Aorta (tissue), 5 donors: ENCODE results near the gene NEDD4L. TPM values are rescaled to one million over a fixed set of nuclear protein-coding genes. Genes with fewer than 3 reads are reported as not detected.

Experiments
- ATAC-seq: fragments of 200-7000 bp; cut with Tn5 transposase; one replicate; pipeline ENCODE4 v1.9.1; 2022; ENCODE audit warnings: moderate library complexity; ENCODE audit not compliant: low FRiP score
- DNase-seq, 2 donors: peaks; one replicate each; pipeline ENCODE4 v3.0.0-alpha.2; 2020
- H3K27ac ChIP-seq, 2 donors: one replicate each; pipeline ENCODE4 v1.5.1; 2013; ENCODE audit warnings: low read length in 2 of 2, mild to moderate bottlenecking in 2 of 2, moderate library complexity in 2 of 2, control low read depth in 1 of 2, inconsistent platforms in 1 of 2, low read depth in 1 of 2
- H3K27me3 ChIP-seq, 2 donors: one replicate each; pipeline ENCODE4 v1.6.1; 2013; ENCODE audit warnings: control low read depth in 1 of 2, low read length in 1 of 2, mild to moderate bottlenecking in 1 of 2, moderate library complexity in 1 of 2; ENCODE audit not compliant: insufficient read depth in 2 of 2, control insufficient read depth in 1 of 2
- H3K36me3 ChIP-seq, 2 donors: one replicate each; pipeline ENCODE4 v1.6.1; 2013; ENCODE audit warnings: control low read depth in 1 of 2, low read length in 1 of 2, mild to moderate bottlenecking in 1 of 2; ENCODE audit not compliant: insufficient read depth in 2 of 2, control insufficient read depth in 1 of 2
- H3K4me1 ChIP-seq, 2 donors: one replicate each; pipeline ENCODE4 v1.6.1; 2013; ENCODE audit warnings: low read length in 2 of 2, control low read depth in 1 of 2, mild to moderate bottlenecking in 1 of 2, moderate library complexity in 1 of 2; ENCODE audit not compliant: insufficient read depth in 2 of 2, control insufficient read depth in 1 of 2
- H3K4me3 ChIP-seq, 2 donors: one replicate each; pipeline ENCODE4 v1.5.1; 2013; ENCODE audit warnings: low read length in 2 of 2, control low read depth in 1 of 2, mild to moderate bottlenecking in 1 of 2
- H3K9me3 ChIP-seq: one replicate; pipeline ENCODE4 v1.6.1; 2013; ENCODE audit warnings: mild to moderate bottlenecking, low read length; ENCODE audit not compliant: control insufficient read depth
- WGBS, 2 donors: extraction: QIAGEN DNeasy Blood & Tissue Kit; methylation state at CpG; one replicate each; pipeline ENCODE4 v1.1.7; 2013; 5-methylcytosine and 5-hydroxymethylcytosine counted together
- intact Hi-C, 2 donors: fragments of 100-400 bp; cut with DNase I; formaldehyde crosslinking; loops; one replicate each; pipeline versions ENCODE4 v1.14.2 to v1.15.0; 2022
- polyA plus RNA-seq, 2 donors: library from polyadenylated mRNA; stranded (reverse); fragments of 200-250 nt; gene quantifications; one replicate each; pipeline ENCODE4 v1.2.3, GENCODE V29; 2013
- total RNA-seq, 2 donors: library from RNA; stranded (reverse); fragmentation: NEBNext Ultra II Directional; extraction: Animal tissue kit (Norgen Biotek cat#: 25700); gene quantifications; one replicate each; pipeline ENCODE4 v1.2.1, GENCODE V29; 2021
- donor health status: healthy with polysubstance abuse.
- donor health status: Bipolar disorder and iron deficiency.
- donor health status: DM: no; HTN: no; CAD: no.
- donor health status: DM: no; HTN: no; CAD: no.
- donor health status: DM: yes; HTN: yes; CAD: no.

The NEDD4L gene
- total and polyA plus RNA-seq, 4 donors = 4.0 to 24.0 (median 17.8) TPM

GRCh38 chr18:58401191-58401590, 357.2 kb downstream of the NEDD4L start:
- intact Hi-C loops = no loop called here
- DNase-seq (no peak), ATAC-seq (no peak)
- Histone ChIP-seq H3K36me3 (no peaks in the 10 kb centered on the region), H3K4me1 (no peaks in the 10 kb centered on the region), H3K4me3 (no peak overlapping the region), H3K9me3 (no peaks in the 10 kb centered on the region), H3K27ac (no peak overlapping the region), H3K27me3 (no peaks in the 10 kb centered on the region)
- 83 to 87% methylated on average over 2 of the region's 2 CpGs for WGBS, 2 donors

- no peaks in the 10 kb centered on the region for H3K36me3 ChIP-seq
- no peak overlapping the region for H3K27ac ChIP-seq
- WGBS, 2 donors = 49 to 50% methylated on average over 9 of the region's 9 CpGs
- DNase-seq (no peak), ATAC-seq (no peak)
- H3K27me3 ChIP-seq = no peaks in the 10 kb centered on the region
- H3K4me3 ChIP-seq = no peak overlapping the region
- H3K9me3 ChIP-seq = no peaks in the 10 kb centered on the region
- intact Hi-C loops = no loop called here
- H3K4me1 ChIP-seq = no peaks in the 10 kb centered on the region
These were observed 358.2 kb downstream of the NEDD4L start for GRCh38 chr18:58402247-58402646.

GRCh38 chr18:58402951-58403702, 359.1 kb downstream of the NEDD4L start:
- WGBS, 2 donors = 85 to 88% methylated on average over 13 of the region's 13 CpGs
- intact Hi-C loops = no loop called here
- H3K27ac ChIP-seq = no peak overlapping the region

GRCh38 chr18:58403799-58404455, 359.9 kb downstream of the NEDD4L start:
- Histone ChIP-seq H3K4me3 (no peak overlapping the region), H3K4me1 (no peaks in the 10 kb centered on the region), H3K27ac (no peak overlapping the region), H3K36me3 (no peaks in the 10 kb centered on the region), H3K9me3 (no peaks in the 10 kb centered on the region), H3K27me3 (no peaks in the 10 kb centered on the region)
- no peak for ATAC-seq
- 96% methylated on average over 21 of the region's 21 CpGs for WGBS, 2 donors
- no peak for DNase-seq
- intact Hi-C loops = no loop called here

More at GRCh38 chr18:58402951-58403702, 359.1 kb downstream of the NEDD4L start:
- Histone ChIP-seq H3K9me3 (no peaks in the 10 kb centered on the region), H3K27me3 (no peaks in the 10 kb centered on the region), H3K4me1 (no peaks in the 10 kb centered on the region), H3K4me3 (no peak overlapping the region), H3K36me3 (no peaks in the 10 kb centered on the region)
- DNase-seq (no peak), ATAC-seq (no peak)

DNA sequence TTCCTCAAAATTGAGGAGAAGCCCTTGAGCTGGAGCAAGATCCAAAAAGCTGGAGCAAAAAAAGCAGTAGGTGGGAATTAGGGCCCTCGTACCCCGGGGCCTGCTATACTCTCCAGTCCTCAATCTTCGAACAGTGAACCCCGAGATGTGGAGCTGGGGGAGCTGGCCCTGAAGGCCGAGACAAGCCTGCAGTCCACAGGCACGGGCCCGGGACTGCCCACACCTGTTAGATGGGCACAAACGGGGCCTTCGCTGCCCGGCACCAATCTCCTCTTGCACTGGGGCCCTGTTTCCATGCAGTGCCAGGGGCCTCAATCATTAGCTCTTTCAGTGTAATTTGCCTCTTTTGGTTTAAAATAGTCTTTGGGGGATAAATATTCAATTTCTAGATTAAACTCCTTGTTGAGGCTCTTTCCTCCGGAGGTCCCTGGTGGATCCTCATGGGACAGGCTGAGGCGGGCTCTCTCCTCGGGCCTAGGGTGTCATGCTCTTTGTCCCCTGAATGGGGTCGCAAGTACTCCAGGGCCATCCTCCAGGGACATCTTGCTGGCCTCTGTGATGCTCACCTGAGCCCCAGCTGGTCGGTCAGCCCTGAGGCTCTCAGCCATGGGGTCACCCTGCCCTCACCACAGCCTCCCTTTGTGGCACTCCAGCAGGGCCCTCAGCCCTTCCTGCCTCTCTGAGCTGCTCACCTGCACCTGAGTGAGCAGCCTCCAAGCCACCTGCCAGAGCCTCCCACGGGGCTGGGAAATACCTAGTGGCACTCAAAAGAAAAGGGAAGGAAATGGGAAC, 361.3 kb downstream of the NEDD4L start:
- Histone ChIP-seq H3K9me3 (no peaks in the 10 kb centered on the region), H3K36me3 (no peaks in the 10 kb centered on the region), H3K4me1 (no peaks in the 10 kb centered on the region), H3K4me3 (no peak overlapping the region), H3K27me3 (peaks cover 0 to 2% of the 10 kb centered on the region in 2 donors), H3K27ac (no peak overlapping the region)
- 90 to 94% methylated on average over 16 of the region's 16 CpGs for WGBS, 2 donors
- intact Hi-C loops = no loop called here
- ATAC-seq = no peak
- DNase-seq = no peak

DNA sequence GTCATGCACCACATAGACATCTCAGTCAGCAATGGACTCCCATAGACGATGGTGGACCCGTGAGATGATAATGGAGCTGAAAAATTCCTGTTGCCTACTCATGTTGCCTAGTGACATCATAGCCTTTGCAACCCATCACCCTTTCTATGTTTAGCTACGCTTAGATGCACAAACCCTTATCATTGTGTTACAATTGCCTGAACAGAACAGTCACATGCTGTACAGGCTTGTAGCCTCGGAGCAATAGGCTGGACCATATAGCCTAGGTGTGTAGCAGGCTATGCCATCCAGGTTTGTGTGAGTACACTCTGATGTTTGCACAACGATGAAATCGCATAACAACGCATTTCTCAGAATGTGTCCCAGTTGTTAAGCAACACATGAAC, 363.2 kb downstream of the NEDD4L start:
- Histone ChIP-seq H3K4me3 (no peak overlapping the region), H3K27ac (no peak overlapping the region), H3K36me3 (no peaks in the 10 kb centered on the region), H3K27me3 (peaks cover 0 to 2% of the 10 kb centered on the region in 2 donors), H3K4me1 (no peaks in the 10 kb centered on the region), H3K9me3 (no peaks in the 10 kb centered on the region)
- intact Hi-C loops = no loop called here
- 83 to 87% methylated on average over 7 of the region's 7 CpGs for WGBS, 2 donors
- DNase-seq (no peak), ATAC-seq (no peak)

DNA sequence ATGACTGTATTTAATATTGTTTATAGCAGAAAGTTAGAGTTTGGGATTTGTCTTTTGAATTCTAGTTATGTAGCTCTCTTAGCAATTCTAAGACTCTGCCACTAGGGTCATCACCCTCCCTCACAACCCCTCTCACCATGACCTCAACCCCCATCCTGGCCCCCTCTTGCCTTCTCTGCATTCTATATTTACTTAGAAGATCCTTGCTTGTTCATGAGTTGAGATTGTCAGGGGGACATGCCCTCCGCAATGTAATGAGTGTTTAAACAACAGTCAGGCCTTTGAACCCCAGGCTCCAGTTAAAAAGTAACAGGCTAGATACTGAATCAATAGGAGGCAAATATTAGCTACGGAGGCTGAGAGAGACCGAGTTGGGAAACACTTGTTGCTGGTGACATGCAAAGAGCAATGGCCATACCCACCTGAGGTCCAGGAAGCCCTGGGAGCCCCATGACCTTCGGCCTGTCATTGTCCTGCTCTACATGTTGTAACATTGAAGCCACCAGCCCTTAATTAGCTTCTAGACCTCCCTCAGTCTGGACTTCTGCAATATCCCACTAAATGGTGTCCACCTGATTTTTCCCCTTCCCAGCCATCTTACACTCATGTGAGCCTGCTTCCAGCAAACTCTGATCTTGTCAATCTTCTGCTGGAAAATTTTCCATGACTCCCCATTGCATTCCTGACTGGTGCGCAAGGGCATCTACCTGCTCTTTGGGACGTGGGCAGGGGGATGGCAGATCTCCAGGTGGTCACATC, 363.8 kb downstream of the NEDD4L start:
- no peak for DNase-seq
- intact Hi-C loops = no loop called here
- ATAC-seq = no peak
- no peaks in the 10 kb centered on the region for H3K36me3 ChIP-seq
- H3K27ac ChIP-seq = no peak overlapping the region
- H3K27me3 ChIP-seq = peaks cover 0 to 2% of the 10 kb centered on the region in 2 donors
- H3K4me1 ChIP-seq = no peaks in the 10 kb centered on the region
- 85 to 90% methylated on average over 6 of the region's 6 CpGs for WGBS, 2 donors
- H3K9me3 ChIP-seq = no peaks in the 10 kb centered on the region
- no peak overlapping the region for H3K4me3 ChIP-seq

GRCh38 chr18:58408665-58409064, 364.6 kb downstream of the NEDD4L start:
- peaks cover 0 to 2% of the 10 kb centered on the region in 2 donors for H3K27me3 ChIP-seq
- WGBS, 2 donors = 84 to 87% methylated on average over 4 of the region's 4 CpGs

More at GRCh38 chr18:58408665-58409064, 364.6 kb downstream of the NEDD4L start:
- H3K36me3 ChIP-seq = no peaks in the 10 kb centered on the region
- H3K4me3 ChIP-seq = no peak overlapping the region
- no peaks in the 10 kb centered on the region for H3K4me1 ChIP-seq
- no peak for DNase-seq
- no peak for ATAC-seq
- intact Hi-C loops = no loop called here
- no peak overlapping the region for H3K27ac ChIP-seq
- H3K9me3 ChIP-seq = no peaks in the 10 kb centered on the region
